ENCODE measurements around the gene MAGI2. TPM values are rescaled to one million over a fixed set of nuclear protein-coding genes. Genes with fewer than 3 reads are reported as not detected.

MAGI2 gene
- total RNA-seq, 5 donors from 2014 or later (not counting 1 experiment from before 2014, with no cell fraction given), result 0.10 to 0.77 (median 0.22) TPM

DNA sequence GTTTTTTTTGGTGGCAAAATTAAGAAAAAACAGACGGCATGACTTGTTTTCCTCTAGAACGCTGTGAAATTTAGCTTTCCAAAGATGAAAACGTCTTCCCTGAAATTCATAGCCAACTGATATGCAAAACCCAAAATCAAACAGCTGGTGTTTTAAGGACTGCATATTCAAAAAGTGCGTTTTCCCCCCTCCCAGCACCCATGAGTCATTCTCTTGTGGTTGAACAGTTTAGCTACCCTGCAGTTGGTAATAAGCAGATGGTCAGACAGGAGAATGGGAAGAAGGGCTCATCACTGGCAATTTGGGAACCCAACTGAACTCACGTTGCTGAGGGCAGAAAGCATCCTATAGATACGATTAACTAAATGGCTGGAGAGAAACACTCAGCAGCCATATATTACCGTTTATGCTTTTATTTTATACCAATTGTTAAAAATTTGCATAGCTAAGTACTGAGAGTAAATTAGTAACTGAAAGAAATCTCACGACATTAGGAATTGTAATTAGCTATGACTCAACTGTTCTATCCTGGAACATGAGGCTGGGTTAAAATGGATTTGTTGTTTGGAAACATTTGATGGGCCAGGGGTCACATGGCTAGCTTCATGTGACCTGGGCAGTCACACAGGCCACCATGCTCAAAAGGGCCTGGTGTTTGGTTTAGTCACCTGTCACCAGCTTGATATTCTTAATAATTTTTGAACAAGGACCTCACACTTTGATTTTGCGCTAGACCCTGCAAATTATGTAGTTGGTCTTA is 1311.8 kb downstream of the MAGI2 start:
- CTCF ChIA-PET, result no interaction called here

DNA sequence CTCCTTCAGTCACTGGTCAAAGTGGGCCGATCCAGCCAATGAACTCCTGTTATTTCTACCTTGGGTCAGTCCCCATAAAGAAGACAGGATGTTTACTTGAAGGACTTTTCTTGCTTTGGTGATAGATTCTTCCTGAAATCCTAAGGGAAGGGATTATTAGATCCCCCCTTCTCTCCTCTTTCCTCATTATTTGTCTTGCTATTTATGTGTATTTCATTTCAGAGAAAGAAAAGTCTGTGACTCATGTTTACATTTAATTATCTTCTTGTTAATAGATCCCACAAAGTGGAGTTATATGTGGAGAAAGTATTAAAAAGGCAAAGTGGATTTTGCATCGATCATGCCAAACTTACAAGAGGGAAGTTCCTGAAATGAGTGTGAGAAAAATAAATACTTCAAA is 1313.4 kb downstream of the MAGI2 start:
- Mint-ChIP-seq H3K27me3 (peaks cover 7 to 12% of the 10 kb centered on the region in 2 donors), H3K27ac (no peak overlapping the region), H3K4me3 (no peak overlapping the region), H3K9me3 (no peaks in the 10 kb centered on the region), H3K4me1 (no peaks in the 10 kb centered on the region), H3K36me3 (no peaks in the 10 kb centered on the region)
- DNase-seq (no peak), ATAC-seq (replicated peaks in 1 of 4) (no peak)
- Histone ChIP-seq H3K4me3 (ENCODE audit: control insufficient read depth in 1 of 2, extremely low read depth in 1 of 2, low read length in 1 of 2) (no peak overlapping the region), H3K9me3 (no peaks in the 10 kb centered on the region), H3K27ac (ENCODE audit: low read length) (no peak overlapping the region), H3K4me1 (ENCODE audit: control insufficient read depth in 1 of 2, extremely low read depth in 1 of 2, insufficient read depth in 2 of 2, low read length in 2 of 2) (no peaks in the 10 kb centered on the region), H3K27me3 (replicated peaks in 1 of 2; ENCODE audit: control insufficient read depth in 2 of 2, extremely low read depth in 1 of 2, insufficient read depth in 2 of 2, low read length in 1 of 2) (peaks cover 0 to 3% of the 10 kb centered on the region in 2 experiments), H3K36me3 (ENCODE audit: control insufficient read depth in 2 of 2, extremely low read depth in 1 of 2, insufficient read depth in 1 of 2, low read length in 1 of 2) (no peaks in the 10 kb centered on the region)
- POLR2A ChIA-PET, result no interaction called here
- no CpG with 5 or more reads among the region's 2 CpGs for WGBS (ENCODE audit: insufficient coverage)
- CTCF ChIA-PET, result no interaction called here

More for the DNA sequence above, 1311.8 kb downstream of the MAGI2 start:
- Histone ChIP-seq H3K9me3 (no peaks in the 10 kb centered on the region), H3K4me1 (ENCODE audit: control insufficient read depth in 1 of 2, extremely low read depth in 1 of 2, insufficient read depth in 2 of 2, low read length in 2 of 2) (no peaks in the 10 kb centered on the region), H3K27ac (ENCODE audit: low read length) (no peak overlapping the region), H3K27me3 (replicated peaks in 1 of 2; ENCODE audit: control insufficient read depth in 2 of 2, extremely low read depth in 1 of 2, insufficient read depth in 2 of 2, low read length in 1 of 2) (peaks cover 0 to 3% of the 10 kb centered on the region in 2 experiments), H3K36me3 (ENCODE audit: control insufficient read depth in 2 of 2, extremely low read depth in 1 of 2, insufficient read depth in 1 of 2, low read length in 1 of 2) (no peaks in the 10 kb centered on the region), H3K4me3 (ENCODE audit: control insufficient read depth in 1 of 2, extremely low read depth in 1 of 2, low read length in 1 of 2) (no peak overlapping the region)
- POLR2A ChIA-PET, result no interaction called here
- DNase-seq, result no peak
- no peaks in the 10 kb centered on the region for H3K4me1 Mint-ChIP-seq
- H3K27me3 Mint-ChIP-seq, result peaks cover 11 to 17% of the 10 kb centered on the region in 2 donors
- 100% methylated on average over 1 of the region's 9 CpGs for WGBS (ENCODE audit: insufficient coverage)
- H3K36me3 Mint-ChIP-seq, result no peaks in the 10 kb centered on the region
- no peak for ATAC-seq (replicated peaks in 1 of 4)
- H3K4me3 Mint-ChIP-seq, result no peak overlapping the region
- no peak overlapping the region for H3K27ac Mint-ChIP-seq
- H3K9me3 Mint-ChIP-seq, result no peaks in the 10 kb centered on the region

DNA sequence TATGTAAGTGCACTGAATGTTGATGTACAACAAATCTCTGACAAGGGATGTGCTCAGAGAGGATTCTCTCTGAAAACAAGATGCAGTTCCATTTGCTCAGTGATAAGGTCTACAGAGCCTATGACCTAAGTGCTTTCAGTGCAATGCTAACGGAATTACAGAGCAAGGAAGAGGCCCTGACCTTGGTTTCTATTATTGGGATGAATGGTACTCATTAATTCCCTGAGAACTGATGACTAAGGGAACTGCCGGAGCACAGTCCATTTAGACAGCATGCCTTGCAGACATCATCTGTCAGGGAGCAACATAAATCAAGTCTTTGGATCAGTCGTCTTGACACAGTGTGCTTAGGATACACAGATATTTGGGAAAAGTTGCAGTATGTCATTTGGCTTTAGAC is 1314.1 kb downstream of the MAGI2 start:
- ATAC-seq (replicated peaks in 1 of 4) (no peak), DNase-seq (no peak)
- no peak overlapping the region for H3K4me3 Mint-ChIP-seq
- H3K9me3 Mint-ChIP-seq, result no peaks in the 10 kb centered on the region
- no peaks in the 10 kb centered on the region for H3K36me3 ChIP-seq (ENCODE audit: control insufficient read depth in 2 of 2, extremely low read depth in 1 of 2, insufficient read depth in 1 of 2, low read length in 1 of 2)
- 53% methylated on average over 2 of the region's 3 CpGs for WGBS (ENCODE audit: insufficient coverage)
- ChIA-PET CTCF (no interaction called here), POLR2A (no interaction called here)
- no peaks in the 10 kb centered on the region for H3K4me1 Mint-ChIP-seq
- peaks cover 7 to 8% of the 10 kb centered on the region in 2 donors for H3K27me3 Mint-ChIP-seq
- no peaks in the 10 kb centered on the region for H3K36me3 Mint-ChIP-seq
- H3K27ac ChIP-seq (ENCODE audit: low read length), result no peak overlapping the region
- no peak overlapping the region for H3K4me3 ChIP-seq (ENCODE audit: control insufficient read depth in 1 of 2, extremely low read depth in 1 of 2, low read length in 1 of 2)
- H3K27ac Mint-ChIP-seq, result no peak overlapping the region
- no peaks in the 10 kb centered on the region for H3K4me1 ChIP-seq (ENCODE audit: control insufficient read depth in 1 of 2, extremely low read depth in 1 of 2, insufficient read depth in 2 of 2, low read length in 2 of 2)
- H3K27me3 ChIP-seq (replicated peaks in 1 of 2; ENCODE audit: control insufficient read depth in 2 of 2, extremely low read depth in 1 of 2, insufficient read depth in 2 of 2, low read length in 1 of 2), result peaks cover 0 to 3% of the 10 kb centered on the region in 2 experiments
- no peaks in the 10 kb centered on the region for H3K9me3 ChIP-seq

DNA sequence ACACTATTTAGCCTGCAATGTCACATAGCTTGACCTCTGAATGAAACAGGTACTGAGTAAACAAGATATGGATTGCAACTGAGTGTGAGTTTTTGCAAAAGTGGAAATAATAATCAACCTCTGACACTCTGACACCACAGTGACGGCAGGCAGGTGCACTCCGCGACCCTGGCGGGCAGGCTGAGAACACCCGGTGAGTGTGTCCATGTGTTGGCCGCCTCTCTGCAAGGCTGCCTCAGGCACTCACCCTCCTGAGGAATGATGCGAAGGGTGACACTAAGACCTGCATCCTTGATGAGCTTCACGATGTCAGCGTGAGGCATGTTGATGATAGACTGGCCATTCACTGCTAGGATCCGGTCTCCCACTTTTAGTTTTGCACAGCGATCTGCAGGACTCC is 1318.7 kb downstream of the MAGI2 start:
- Mint-ChIP-seq H3K27ac (no peak overlapping the region), H3K9me3 (no peaks in the 10 kb centered on the region), H3K27me3 (peaks cover 2 to 8% of the 10 kb centered on the region in 2 donors), H3K4me3 (no peak overlapping the region), H3K36me3 (no peaks in the 10 kb centered on the region), H3K4me1 (no peaks in the 10 kb centered on the region)
- Histone ChIP-seq H3K36me3 (ENCODE audit: control insufficient read depth in 2 of 2, extremely low read depth in 1 of 2, insufficient read depth in 1 of 2, low read length in 1 of 2) (no peaks in the 10 kb centered on the region), H3K27me3 (replicated peaks in 1 of 2; ENCODE audit: control insufficient read depth in 2 of 2, extremely low read depth in 1 of 2, insufficient read depth in 2 of 2, low read length in 1 of 2) (peaks cover 0 to 3% of the 10 kb centered on the region in 2 experiments), H3K9me3 (no peaks in the 10 kb centered on the region), H3K4me1 (ENCODE audit: control insufficient read depth in 1 of 2, extremely low read depth in 1 of 2, insufficient read depth in 2 of 2, low read length in 2 of 2) (no peaks in the 10 kb centered on the region), H3K4me3 (ENCODE audit: control insufficient read depth in 1 of 2, extremely low read depth in 1 of 2, low read length in 1 of 2) (no peak overlapping the region), H3K27ac (ENCODE audit: low read length) (no peak overlapping the region)
- DNase-seq (no peak), ATAC-seq (replicated peaks in 1 of 4) (no peak)
- ChIA-PET POLR2A (no interaction called here), CTCF (interaction anchor here in 1 of 2 donors (0.7 kb wide), 1 partner anchor 174 kb away, joined by 5 read pairs; no protein-coding TSS in a partner anchor)
- WGBS (ENCODE audit: insufficient coverage), result 95% methylated on average over 11 of the region's 11 CpGs

DNA sequence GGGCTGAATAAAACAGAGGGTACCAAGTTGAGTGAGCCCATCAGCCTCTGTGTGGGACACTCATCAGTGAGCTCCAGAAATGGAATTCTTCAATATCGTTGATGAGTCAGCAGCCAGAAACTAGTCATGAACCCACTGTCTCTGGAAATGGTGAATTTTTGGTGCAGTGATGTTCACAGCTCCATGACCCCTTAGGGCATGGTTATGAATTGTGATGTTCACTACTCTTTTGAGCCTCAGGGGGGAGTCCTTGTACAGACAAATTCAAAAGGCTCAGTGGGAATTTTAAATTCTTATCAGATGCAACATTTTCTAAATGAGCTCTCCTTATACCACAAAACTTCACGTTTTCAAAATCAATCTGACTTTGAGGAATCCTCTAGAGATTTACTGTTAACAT is 1319.2 kb downstream of the MAGI2 start:
- Mint-ChIP-seq H3K27ac (no peak overlapping the region), H3K36me3 (no peaks in the 10 kb centered on the region), H3K27me3 (peaks cover 2 to 8% of the 10 kb centered on the region in 2 donors), H3K4me3 (no peak overlapping the region), H3K9me3 (no peaks in the 10 kb centered on the region), H3K4me1 (no peaks in the 10 kb centered on the region)
- Histone ChIP-seq H3K36me3 (ENCODE audit: control insufficient read depth in 2 of 2, extremely low read depth in 1 of 2, insufficient read depth in 1 of 2, low read length in 1 of 2) (no peaks in the 10 kb centered on the region), H3K4me3 (ENCODE audit: control insufficient read depth in 1 of 2, extremely low read depth in 1 of 2, low read length in 1 of 2) (no peak overlapping the region), H3K9me3 (no peaks in the 10 kb centered on the region), H3K27ac (ENCODE audit: low read length) (no peak overlapping the region), H3K4me1 (ENCODE audit: control insufficient read depth in 1 of 2, extremely low read depth in 1 of 2, insufficient read depth in 2 of 2, low read length in 2 of 2) (no peaks in the 10 kb centered on the region), H3K27me3 (replicated peaks in 1 of 2; ENCODE audit: control insufficient read depth in 2 of 2, extremely low read depth in 1 of 2, insufficient read depth in 2 of 2, low read length in 1 of 2) (peaks cover 0 to under 1% of the 10 kb centered on the region in 2 experiments)
- no peak for DNase-seq
- POLR2A ChIA-PET, result no interaction called here
- CTCF ChIA-PET, result interaction anchor here in 1 of 2 donors (0.7 kb wide), 1 partner anchor 174 kb away, joined by 5 read pairs; no protein-coding TSS in a partner anchor
- WGBS (ENCODE audit: insufficient coverage), result 80% methylated on average over 1 of the region's 2 CpGs
- no peak for ATAC-seq (replicated peaks in 1 of 4)

DNA sequence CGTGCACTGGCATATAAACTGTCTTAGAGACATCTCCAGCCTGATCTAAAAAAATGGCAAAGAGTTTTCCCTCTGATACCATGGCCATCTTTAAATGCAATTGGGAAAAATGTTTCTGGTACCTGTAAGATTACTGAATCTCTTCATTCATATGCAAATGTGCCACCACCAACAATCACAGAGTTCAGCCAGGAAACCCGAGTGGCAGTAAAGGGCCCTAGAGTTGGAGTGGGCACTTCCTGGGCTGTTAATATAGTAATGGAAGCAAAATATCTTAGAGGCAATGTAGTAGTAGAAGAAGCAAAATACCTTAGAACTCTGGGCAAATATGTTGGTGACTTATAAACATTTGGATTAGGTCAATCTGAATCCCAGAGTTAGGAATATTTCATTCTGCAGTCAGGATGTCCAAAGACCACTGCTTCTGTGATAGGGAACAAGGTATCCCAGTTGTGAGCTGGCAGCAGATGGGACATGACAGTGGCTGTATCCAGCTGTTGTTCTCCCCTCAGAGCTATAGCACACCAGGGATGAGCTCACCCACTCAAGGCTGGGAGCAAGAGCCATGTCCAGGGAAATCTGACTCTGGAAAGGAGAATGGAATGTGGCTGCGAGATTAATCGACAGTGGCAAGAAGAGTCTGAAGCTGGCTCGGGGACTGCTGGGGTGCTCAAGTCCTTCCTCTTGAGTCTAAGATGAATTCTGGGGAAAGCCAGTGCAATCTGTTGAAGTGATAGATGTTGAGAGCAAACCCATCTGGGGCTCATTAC is 1322.8 kb downstream of the MAGI2 start:
- Histone ChIP-seq H3K27ac (ENCODE audit: low read length) (no peak overlapping the region), H3K4me3 (ENCODE audit: control insufficient read depth in 1 of 2, extremely low read depth in 1 of 2, low read length in 1 of 2) (no peak overlapping the region), H3K36me3 (ENCODE audit: control insufficient read depth in 2 of 2, extremely low read depth in 1 of 2, insufficient read depth in 1 of 2, low read length in 1 of 2) (no peaks in the 10 kb centered on the region), H3K9me3 (no peaks in the 10 kb centered on the region), H3K4me1 (ENCODE audit: control insufficient read depth in 1 of 2, extremely low read depth in 1 of 2, insufficient read depth in 2 of 2, low read length in 2 of 2) (no peaks in the 10 kb centered on the region), H3K27me3 (replicated peaks in 1 of 2; ENCODE audit: control insufficient read depth in 2 of 2, extremely low read depth in 1 of 2, insufficient read depth in 2 of 2, low read length in 1 of 2) (no peaks in the 10 kb centered on the region)
- H3K4me3 Mint-ChIP-seq, result no peak overlapping the region
- no peaks in the 10 kb centered on the region for H3K36me3 Mint-ChIP-seq
- ChIA-PET CTCF (no interaction called here), POLR2A (no interaction called here)
- no peak overlapping the region for H3K27ac Mint-ChIP-seq
- H3K27me3 Mint-ChIP-seq, result peaks cover 0 to 8% of the 10 kb centered on the region in 2 donors
- H3K4me1 Mint-ChIP-seq, result no peaks in the 10 kb centered on the region
- DNase-seq (no peak), ATAC-seq (replicated peaks in 1 of 4) (peak in 1 of 4 experiments; percentile 17)
- 100% methylated on average over 2 of the region's 5 CpGs for WGBS (ENCODE audit: insufficient coverage)
- H3K9me3 Mint-ChIP-seq, result no peaks in the 10 kb centered on the region
